K562 (cell line): ENCODE measurements around the gene LRRC59. TPM values are rescaled to one million over a fixed set of nuclear protein-coding genes. Genes with fewer than 3 reads are reported as not detected.

Experiments
- ATF4 ChIP-seq: fragments of 450-650 bp; formaldehyde crosslinking; IDR thresholded peaks from 2 replicates; pipeline ENCODE4 v1.4.0; 2022; ENCODE audit warnings: mild to moderate bottlenecking, moderate library complexity
- ATF7 ChIP-seq: fragments of 450-650 bp; IDR thresholded peaks from 2 replicates; pipeline ENCODE4 v1.7.1; 2014; ENCODE audit warnings: mild to moderate bottlenecking, moderate library complexity
- CREM ChIP-seq: IDR thresholded peaks from 2 replicates; pipeline ENCODE4 v1.6.1; 2014; ENCODE audit warnings: antibody characterized with exemption, low read depth
- CTBP1 ChIP-seq: fragments of 450-650 bp; IDR thresholded peaks from 2 replicates; pipeline ENCODE4 v1.6.1; 2016; ENCODE audit warnings: borderline replicate concordance
- ERF ChIP-seq: fragments of 450-650 bp; formaldehyde crosslinking; IDR thresholded peaks from 2 replicates; pipeline ENCODE4 v1.4.0; 2020; ENCODE audit warnings: mild to moderate bottlenecking, mixed read lengths
- HLTF ChIP-seq: fragments of 450-650 bp; IDR thresholded peaks from 2 replicates; pipeline ENCODE4 v1.6.1; 2016
- MAZ ChIP-seq, 2 experiments: fragments of 450-650 bp in 1 of 2; sonication (generic) in 1 of 2; formaldehyde crosslinking; IDR thresholded peaks in 1 of 2; conservative IDR thresholded peaks in 1 of 2; 2 replicates each; pipeline versions ENCODE4 v1.4.0 to v1.5.0; 2020; ENCODE audit warnings: mild to moderate bottlenecking in 1 of 2, missing genetic modification reagents in 1 of 2
- NCOR1 ChIP-seq: fragments of 450-650 bp; IDR thresholded peaks from 2 replicates; pipeline ENCODE4 v1.6.1; 2016; ENCODE audit warnings: mild to moderate bottlenecking, moderate library complexity
- PRPF4 ChIP-seq: fragments of 200-400 bp; formaldehyde crosslinking; IDR thresholded peaks from one replicate; pipeline ENCODE4 v1.6.1; 2017; ENCODE audit warnings: low read length, low read depth, mild to moderate bottlenecking; ENCODE audit not compliant: insufficient read depth, poor library complexity, severe bottlenecking
- PYGO2 ChIP-seq: fragments of 450-650 bp; IDR thresholded peaks from 2 replicates; pipeline ENCODE4 v1.6.1; 2016; ENCODE audit warnings: mild to moderate bottlenecking, missing genetic modification characterization, moderate library complexity, missing compliant biosample characterization
- RAD51 ChIP-seq: fragments of 450-650 bp; IDR thresholded peaks from 2 replicates; pipeline ENCODE4 v1.7.1; 2016; ENCODE audit warnings: low read depth, mild to moderate bottlenecking, borderline replicate concordance
- RFX1 ChIP-seq: fragments of 450-650 bp; IDR thresholded peaks from 2 replicates; pipeline ENCODE4 v1.6.1; 2016; ENCODE audit warnings: mild to moderate bottlenecking, moderate library complexity
- SMAD3 ChIP-seq: fragments of 450-650 bp; formaldehyde crosslinking; conservative IDR thresholded peaks from 2 replicates; pipeline ENCODE4 v1.4.0; 2020; ENCODE audit warnings: mild to moderate bottlenecking
- SMARCC2 ChIP-seq: fragments of 450-650 bp; IDR thresholded peaks from 2 replicates; pipeline ENCODE4 v1.6.1; 2017; ENCODE audit warnings: antibody characterized with exemption, moderate library complexity, mild to moderate bottlenecking, low read depth
- SMC3 ChIP-seq: conservative IDR thresholded peaks from 2 replicates; pipeline ENCODE4 v1.6.1; 2011; ENCODE audit warnings: low read depth, low read length, improper control_type of control experiment; ENCODE audit not compliant: insufficient read depth
- STAT5A ChIP-seq: IDR thresholded peaks from 2 replicates; pipeline ENCODE4 v1.6.1; 2012; ENCODE audit warnings: low read length, inconsistent platforms, borderline replicate concordance
- STAT6 ChIP-seq: sonication (generic); formaldehyde crosslinking; IDR thresholded peaks from 2 replicates; pipeline ENCODE4 v1.8.1; 2023; ENCODE audit warnings: mild to moderate bottlenecking, missing genetic modification reagents
- TAF9B ChIP-seq: fragments of 450-650 bp; IDR thresholded peaks from 2 replicates; pipeline ENCODE4 v1.6.1; 2018; ENCODE audit warnings: mild to moderate bottlenecking; ENCODE audit not compliant: partially characterized antibody
- ZBTB2 ChIP-seq: fragments of 450-650 bp; IDR thresholded peaks from 2 replicates; pipeline ENCODE4 v1.6.1; 2016; ENCODE audit warnings: antibody characterized with exemption
- ZNF398 ChIP-seq: fragments of 250-450 bp; sonication (Bioruptor Pico); IDR thresholded peaks from 2 replicates; pipeline ENCODE4 v1.8.0; 2021; ENCODE audit warnings: moderate library complexity, mild to moderate bottlenecking, inconsistent platforms
- ZNF431 ChIP-seq: sonication (generic); formaldehyde crosslinking; IDR thresholded peaks from 2 replicates; pipeline ENCODE4 v1.8.0; 2022; ENCODE audit warnings: mild to moderate bottlenecking, missing genetic modification reagents
- polyA plus RNA-seq, 8 experiments: library from polyadenylated mRNA; depleted of rRNA in 4 of 8; stranded (reverse) in 5 of 8; unstranded in 3 of 8; fragments of >200 nt; fragmentation: Nextera tagmentation in 2 of 8; fragmentation: Illumina TruSeq in 1 of 8; extraction: Ambion mirVana in 2 of 8; extraction: Trizol in 1 of 8; gene quantifications; 2 replicates each; pipeline versions ENCODE4 v1.2.1 to v1.2.3, GENCODE V29; 2011 to 2014; ENCODE audit warnings: inconsistent platforms in 1 of 8, missing spikeins in 1 of 8
- total RNA-seq, 7 experiments: library from RNA; depleted of rRNA in 6 of 7; stranded (reverse); fragments of >200 nt in 6 of 7; fragmentation: Illumina TruSeq in 2 of 7; extraction: Trizol in 2 of 7; gene quantifications; 2 replicates each; pipeline versions ENCODE4 v1.2.1 to v1.2.3, GENCODE V29; 2011 to 2021; ENCODE audit warnings: low replicate concordance in 1 of 7

The LRRC59 gene
- total and polyA plus RNA-seq, 9 of the 15 experiments (the other 6 are each of a cell fraction or from before 2014, with no cell fraction given): 27.8 to 244 (median 154) TPM

- TF ChIP-seq RAD51: peak; percentile 40; the same call in 1 of the 2 replicates
- no peak for TF ChIP-seq ATF4 (CRISPR knock-in tag)
- TF ChIP-seq PYGO2 (tag): no peak
- 0 out of 2 replicates have a peak, but pooled peaks have one; percentile 24 for TF ChIP-seq HLTF
- TF ChIP-seq SMC3: peak; percentile 67
- TF ChIP-seq TAF9B: no peak
- peak; percentile 65 for TF ChIP-seq CREM
- peak; percentile 93 for TF ChIP-seq NCOR1
- no peak for TF ChIP-seq STAT6 (CRISPR knock-in tag)
- 0 out of 2 replicates have a peak, but pooled peaks have one; percentile 47 for TF ChIP-seq SMARCC2
- TF ChIP-seq PRPF4: no peak
- TF ChIP-seq ZNF431 (CRISPR knock-in tag): no peak
- TF ChIP-seq ATF7: peak; percentile 63
- peak; percentile 63; the same call in 1 of the 2 replicates for TF ChIP-seq STAT5A
- TF ChIP-seq ZNF398 (CRISPR knock-in tag): no peak
- TF ChIP-seq CTBP1: peak; percentile 66; the same call in 1 of the 2 replicates
- no peak for TF ChIP-seq SMAD3 (CRISPR knock-in tag)
- TF ChIP-seq RFX1: peak; percentile 51; the same call in 1 of the 2 replicates
- peak; percentile 69; the same call in 1 of the 2 replicates for TF ChIP-seq ZBTB2
- no peak for TF ChIP-seq ERF
- TF ChIP-seq MAZ (CRISPR knock-in tag; conservative IDR thresholded peaks at IDR 0.05 in 1 of 2, IDR thresholded peaks at IDR 0.05 in 1 of 2): peak; percentile 49 to 60; a peak in 2 of 4 replicates
Measured at GRCh38 chr17:50361561-50362480, 35.5 kb downstream of the LRRC59 start (continued).
